Endodermal cell (in vitro differentiated cells): ENCODE results near the gene WDR26. TPM values are rescaled to one million over a fixed set of nuclear protein-coding genes. Genes with fewer than 3 reads are reported as not detected.

ENCODE experiments used
- DNase-seq: peaks from one replicate; pipeline ENCODE4 v3.0.0-alpha.2; 2017
- H3K27ac ChIP-seq: 2 replicates; pipeline ENCODE4 v1.5.1; 2013; ENCODE audit warnings: mild to moderate bottlenecking, low read depth, low read length, moderate library complexity
- H3K27me3 ChIP-seq: 2 replicates; pipeline ENCODE4 v1.6.1; 2013; ENCODE audit warnings: mild to moderate bottlenecking, low read length, moderate library complexity; ENCODE audit not compliant: insufficient read depth, control insufficient read depth, poor library complexity, severe bottlenecking
- H3K36me3 ChIP-seq: 2 replicates; pipeline ENCODE4 v1.7.0; 2013; ENCODE audit warnings: mild to moderate bottlenecking, low read length, moderate library complexity; ENCODE audit not compliant: control insufficient read depth, insufficient read depth
- H3K4me1 ChIP-seq: one replicate; pipeline ENCODE4 v1.7.0; 2013; ENCODE audit warnings: low read length; ENCODE audit not compliant: control insufficient read depth, insufficient read depth
- H3K4me3 ChIP-seq: 2 replicates; pipeline ENCODE4 v1.5.1; 2013; ENCODE audit warnings: mild to moderate bottlenecking, low read length, moderate library complexity
- H3K9ac ChIP-seq: 2 replicates; pipeline ENCODE4 v1.6.1; 2013; ENCODE audit warnings: mild to moderate bottlenecking, low read length, moderate library complexity; ENCODE audit not compliant: poor library complexity, severe bottlenecking; ENCODE audit errors: extremely low read depth
- H3K9me3 ChIP-seq: 2 replicates; pipeline ENCODE4 v1.6.1; 2013; ENCODE audit warnings: mild to moderate bottlenecking, low read length, moderate library complexity; ENCODE audit not compliant: control insufficient read depth
- H3K27ac Mint-ChIP-seq: 2 replicates; pipeline ENCODE4 v1.8.0; 2020; ENCODE audit warnings: mixed read lengths
- H3K27me3 Mint-ChIP-seq: 2 replicates; pipeline ENCODE4 v1.8.0; 2021; ENCODE audit warnings: mild to moderate bottlenecking, mixed read lengths; ENCODE audit not compliant: insufficient read depth
- H3K36me3 Mint-ChIP-seq: 2 replicates; pipeline ENCODE4 v1.8.0; 2020; ENCODE audit warnings: low read depth, mixed read lengths
- H3K4me1 Mint-ChIP-seq: 2 replicates; pipeline ENCODE4 v1.8.0; 2020; ENCODE audit warnings: mixed read lengths
- H3K4me3 Mint-ChIP-seq: 2 replicates; pipeline ENCODE4 v1.8.0; 2020; ENCODE audit warnings: mild to moderate bottlenecking, moderate library complexity, mixed read lengths
- H3K9me3 Mint-ChIP-seq: 2 replicates; pipeline ENCODE4 v1.8.0; 2020; ENCODE audit warnings: mild to moderate bottlenecking, mixed read lengths
- WGBS, 2 experiments: methylation state at CpG; one replicate each; pipeline versions ENCODE4 v1.1.5 to v1.1.7; 2013; ENCODE audit warnings: missing lambda C conversion rate in 2 of 2, mixed read lengths in 1 of 2; ENCODE audit not compliant: insufficient coverage in 1 of 2, insufficient read length in 1 of 2; 5-methylcytosine and 5-hydroxymethylcytosine counted together
- total RNA-seq, 2 donors: library from RNA; stranded (reverse); fragmentation: NEBNext Ultra II Directional in 1 of 2; extraction: Animal tissue kit (Norgen Biotek cat#: 25700) in 1 of 2; gene quantifications; 2 replicates in 1 of 2; 3 replicates in 1 of 2; pipeline ENCODE4 v1.2.1, GENCODE V29; 2021
- TF ChIP-seq, protein P1 (sequence below): fragments of 200-600 bp; sonication (generic); conservative IDR thresholded peaks from 2 replicates; pipeline ENCODE4 v1.5.0; 2021; ENCODE audit warnings: antibody characterized with exemption, mild to moderate bottlenecking

The WDR26 gene
- total RNA-seq, 2 donors from 2014 or later: 75.9 to 79.0 TPM

DNA sequence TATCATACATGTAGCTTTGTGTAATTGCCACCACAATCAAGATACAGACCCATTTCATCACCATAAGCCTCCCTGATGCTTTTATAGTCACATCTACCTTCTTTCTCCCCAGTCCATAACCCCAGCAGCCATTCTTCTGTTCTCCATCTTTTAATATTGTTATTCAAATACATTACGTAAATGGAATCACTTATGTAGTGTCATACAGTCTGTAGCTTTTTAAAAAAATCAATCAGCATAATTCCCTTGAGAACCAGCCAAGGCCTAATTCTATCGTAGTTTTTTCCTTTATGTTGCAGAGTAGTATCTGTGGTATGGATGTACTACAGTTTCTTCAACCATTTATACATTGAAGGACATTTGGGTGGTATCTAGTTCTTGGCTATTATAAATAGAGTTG, 31.6 kb upstream of the WDR26 start:
- peaks cover 1% of the 10 kb centered on the region for H3K9me3 Mint-ChIP-seq

DNA sequence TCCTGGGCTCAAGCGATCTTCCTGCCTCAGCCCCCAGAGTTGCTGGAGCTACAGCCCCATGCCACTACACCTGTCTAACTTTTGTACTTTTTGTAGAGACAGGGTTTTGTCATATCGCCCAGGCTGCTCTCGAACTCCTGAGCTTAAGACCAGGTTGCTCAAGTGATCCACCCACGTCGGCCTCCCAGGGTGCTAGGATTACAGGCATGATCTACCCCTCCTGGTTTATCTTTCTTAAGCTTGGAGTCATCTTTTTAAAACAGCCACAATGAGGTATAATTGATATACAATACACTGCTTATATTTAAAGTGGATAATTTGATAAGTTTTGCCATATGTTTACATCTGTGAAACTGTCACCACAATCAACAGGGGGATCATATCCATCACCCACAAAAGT, 25.4 kb upstream of the WDR26 start:
- WGBS, 2 experiments: 89 to 91% methylated on average over 5 of the region's 5 CpGs
- Mint-ChIP-seq H3K27me3 (no peaks in the 10 kb centered on the region), H3K9me3 (peaks cover 1% of the 10 kb centered on the region), H3K36me3 (no peaks in the 10 kb centered on the region), H3K4me3 (no peak overlapping the region), H3K27ac (no peak overlapping the region), H3K4me1 (peaks cover 5% of the 10 kb centered on the region)
- TF ChIP-seq, protein P1, sequence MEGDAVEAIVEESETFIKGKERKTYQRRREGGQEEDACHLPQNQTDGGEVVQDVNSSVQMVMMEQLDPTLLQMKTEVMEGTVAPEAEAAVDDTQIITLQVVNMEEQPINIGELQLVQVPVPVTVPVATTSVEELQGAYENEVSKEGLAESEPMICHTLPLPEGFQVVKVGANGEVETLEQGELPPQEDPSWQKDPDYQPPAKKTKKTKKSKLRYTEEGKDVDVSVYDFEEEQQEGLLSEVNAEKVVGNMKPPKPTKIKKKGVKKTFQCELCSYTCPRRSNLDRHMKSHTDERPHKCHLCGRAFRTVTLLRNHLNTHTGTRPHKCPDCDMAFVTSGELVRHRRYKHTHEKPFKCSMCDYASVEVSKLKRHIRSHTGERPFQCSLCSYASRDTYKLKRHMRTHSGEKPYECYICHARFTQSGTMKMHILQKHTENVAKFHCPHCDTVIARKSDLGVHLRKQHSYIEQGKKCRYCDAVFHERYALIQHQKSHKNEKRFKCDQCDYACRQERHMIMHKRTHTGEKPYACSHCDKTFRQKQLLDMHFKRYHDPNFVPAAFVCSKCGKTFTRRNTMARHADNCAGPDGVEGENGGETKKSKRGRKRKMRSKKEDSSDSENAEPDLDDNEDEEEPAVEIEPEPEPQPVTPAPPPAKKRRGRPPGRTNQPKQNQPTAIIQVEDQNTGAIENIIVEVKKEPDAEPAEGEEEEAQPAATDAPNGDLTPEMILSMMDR: no peak
- Histone ChIP-seq H3K9me3 (no peaks in the 10 kb centered on the region), H3K9ac (no peak overlapping the region), H3K4me3 (no peak overlapping the region), H3K36me3 (no peaks in the 10 kb centered on the region), H3K27me3 (no peaks in the 10 kb centered on the region), H3K27ac (no peak overlapping the region), H3K4me1 (no peaks in the 10 kb centered on the region)
- no peak for DNase-seq

More for the DNA sequence above, 31.6 kb upstream of the WDR26 start:
- DNase-seq: no peak
- H3K9ac ChIP-seq: no peak overlapping the region
- H3K4me1 ChIP-seq: no peaks in the 10 kb centered on the region
- no peaks in the 10 kb centered on the region for H3K4me1 Mint-ChIP-seq
- H3K4me3 ChIP-seq: no peak overlapping the region
- H3K4me3 Mint-ChIP-seq: no peak overlapping the region
- H3K36me3 Mint-ChIP-seq: no peaks in the 10 kb centered on the region
- H3K27me3 Mint-ChIP-seq: no peaks in the 10 kb centered on the region
- H3K27me3 ChIP-seq: no peaks in the 10 kb centered on the region
- 100% methylated on average over 2 of the region's 2 CpGs; no CpG with 5 or more reads in 1 of the 2 experiments for WGBS, 2 experiments
- TF ChIP-seq, protein P1: no peak
- no peak overlapping the region for H3K27ac ChIP-seq
- no peaks in the 10 kb centered on the region for H3K9me3 ChIP-seq
- no peaks in the 10 kb centered on the region for H3K36me3 ChIP-seq
- H3K27ac Mint-ChIP-seq: no peak overlapping the region

DNA sequence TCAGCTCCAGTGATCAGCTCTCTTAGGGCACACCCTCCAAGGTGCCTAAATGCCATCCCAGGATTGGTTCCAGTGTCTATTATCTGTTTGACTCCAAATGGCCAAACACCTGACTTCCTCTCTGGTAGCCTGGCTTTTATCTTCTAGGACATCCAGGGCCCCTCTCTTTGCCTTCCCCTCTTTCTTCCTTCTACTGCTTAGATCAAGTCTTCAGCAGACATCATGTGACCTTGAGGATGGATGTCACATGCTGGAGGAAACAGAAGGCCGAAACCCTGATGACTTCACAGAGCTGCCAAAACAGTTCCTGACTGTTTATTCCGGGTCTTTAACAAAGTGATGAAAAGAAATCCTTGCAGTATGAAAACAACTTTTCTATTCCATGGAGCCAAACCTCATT, 24.4 kb upstream of the WDR26 start:
- Histone ChIP-seq H3K9ac (no peak overlapping the region), H3K9me3 (no peaks in the 10 kb centered on the region), H3K4me3 (no peak overlapping the region), H3K36me3 (no peaks in the 10 kb centered on the region), H3K27me3 (no peaks in the 10 kb centered on the region), H3K27ac (no peak overlapping the region), H3K4me1 (no peaks in the 10 kb centered on the region)
- Mint-ChIP-seq H3K27ac (no peak overlapping the region), H3K4me3 (no peak overlapping the region), H3K9me3 (no peaks in the 10 kb centered on the region), H3K36me3 (peaks cover 2% of the 10 kb centered on the region), H3K27me3 (no peaks in the 10 kb centered on the region), H3K4me1 (peaks cover 10% of the 10 kb centered on the region)
- no peak for DNase-seq
- WGBS, 2 experiments: 95 to 100% methylated on average over 2 of the region's 2 CpGs
- TF ChIP-seq, protein P1: no peak
